Measurements from ENCODE around the gene KLF6.

DNA sequence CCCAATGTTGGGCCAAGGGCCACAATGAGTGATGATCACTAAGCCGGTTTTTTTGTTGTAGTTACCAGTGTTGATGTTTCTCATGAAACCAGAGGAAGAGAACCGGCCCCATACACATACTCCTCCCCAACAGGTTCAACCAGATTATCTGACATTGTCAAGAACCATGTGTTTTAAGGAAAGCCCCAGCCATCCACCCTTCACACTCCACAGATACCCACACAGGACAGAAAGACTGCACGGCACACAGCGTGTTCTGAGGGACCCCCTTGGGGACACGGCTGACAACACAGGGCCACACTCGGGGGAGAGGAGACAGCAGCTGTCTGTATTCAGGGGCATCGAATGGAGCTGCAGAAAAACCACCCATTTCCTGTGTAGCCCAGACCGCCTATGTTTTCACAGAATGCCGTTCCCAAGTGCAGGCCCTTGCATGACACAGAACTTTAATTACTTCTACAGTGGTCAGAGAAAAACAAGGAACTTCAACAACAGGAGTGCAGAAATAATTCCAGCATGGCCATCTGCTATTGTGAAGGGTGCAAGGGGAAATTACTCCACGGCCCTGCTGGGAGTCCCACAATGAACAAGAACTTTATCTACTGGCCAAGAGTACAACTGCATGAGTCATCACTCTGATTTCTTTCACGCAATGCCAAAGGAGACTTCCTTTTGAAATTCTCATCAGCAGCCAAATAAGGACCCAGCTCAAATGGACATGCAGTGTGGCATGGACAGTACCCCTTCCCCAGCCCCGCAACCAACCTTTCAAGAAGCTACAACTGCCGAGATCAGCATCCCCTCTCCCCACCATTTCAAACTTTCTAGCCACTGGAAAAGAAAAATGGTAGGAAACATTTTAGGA is 2.3 kb downstream of the KLF6 start:
- TF ChIP-seq POLR2A (IDR thresholded peaks at IDR 0.05) (peak in 1 of 2 donors; percentile 72), EP300 (IDR thresholded peaks at IDR 0.05) (peak; percentile 83 to 99)
- TF ChIP-seq, protein P1, sequence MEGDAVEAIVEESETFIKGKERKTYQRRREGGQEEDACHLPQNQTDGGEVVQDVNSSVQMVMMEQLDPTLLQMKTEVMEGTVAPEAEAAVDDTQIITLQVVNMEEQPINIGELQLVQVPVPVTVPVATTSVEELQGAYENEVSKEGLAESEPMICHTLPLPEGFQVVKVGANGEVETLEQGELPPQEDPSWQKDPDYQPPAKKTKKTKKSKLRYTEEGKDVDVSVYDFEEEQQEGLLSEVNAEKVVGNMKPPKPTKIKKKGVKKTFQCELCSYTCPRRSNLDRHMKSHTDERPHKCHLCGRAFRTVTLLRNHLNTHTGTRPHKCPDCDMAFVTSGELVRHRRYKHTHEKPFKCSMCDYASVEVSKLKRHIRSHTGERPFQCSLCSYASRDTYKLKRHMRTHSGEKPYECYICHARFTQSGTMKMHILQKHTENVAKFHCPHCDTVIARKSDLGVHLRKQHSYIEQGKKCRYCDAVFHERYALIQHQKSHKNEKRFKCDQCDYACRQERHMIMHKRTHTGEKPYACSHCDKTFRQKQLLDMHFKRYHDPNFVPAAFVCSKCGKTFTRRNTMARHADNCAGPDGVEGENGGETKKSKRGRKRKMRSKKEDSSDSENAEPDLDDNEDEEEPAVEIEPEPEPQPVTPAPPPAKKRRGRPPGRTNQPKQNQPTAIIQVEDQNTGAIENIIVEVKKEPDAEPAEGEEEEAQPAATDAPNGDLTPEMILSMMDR (IDR thresholded peaks at IDR 0.05), result peak in 2 of 5 experiments; percentile 38

Data from tibial nerve (tissue), 4 donors.